SK-N-SH (cell line): Measurements from ENCODE around the gene ZNF561. TPM values are rescaled to one million over a fixed set of nuclear protein-coding genes. Genes with fewer than 3 reads are reported as not detected.

ENCODE experiments used
- CTCF ChIA-PET: fragments of 300-600, 350-600 bp; formaldehyde crosslinking; extraction: SDS; loops from one replicate; lab custom pipeline; 2021; lab: Yijun Ruan, JAX
- POLR2A ChIA-PET: fragments of 350-600 bp; sonication (Branson Sonifier 250); formaldehyde crosslinking; extraction: SDS; loops from one replicate; lab custom pipeline; 2020; ENCODE audit warnings: antibody characterized with exemption, inconsistent platforms; lab: Yijun Ruan, JAX
- DNase-seq: peaks from one replicate; pipeline ENCODE4 v3.0.0; 2012
- H2AFZ ChIP-seq: fragments of 200-600 bp; sonication (generic); 2 replicates; pipeline ENCODE4 v1.8.1; 2016; ENCODE audit warnings: antibody characterized with exemption, mild to moderate bottlenecking, low read depth
- H3F3A ChIP-seq: fragments of 200-600 bp; sonication (generic); replicated peaks from 2 replicates; pipeline ENCODE3; 2016; ENCODE audit warnings: antibody characterized with exemption, mild to moderate bottlenecking; ENCODE audit not compliant: insufficient read depth
- H3K27ac ChIP-seq, 2 experiments: fragments of 200-500 bp in 1 of 2; fragments of 200-600 bp in 1 of 2; sonication (Bioruptor generic) in 1 of 2; sonication (generic), shearing (Covaris generic) in 1 of 2; 2 replicates each; pipeline versions ENCODE4 v1.5.1 to v1.6.1; 2014 to 2016; ENCODE audit warnings: low read depth in 2 of 2, inconsistent platforms in 1 of 2, low read length in 1 of 2, mild to moderate bottlenecking in 1 of 2, mixed read lengths in 1 of 2
- H3K27me3 ChIP-seq: fragments of 200-600 bp; sonication (generic), shearing (Covaris generic); 2 replicates; pipeline ENCODE4 v1.6.1; 2016; ENCODE audit warnings: mixed run types; ENCODE audit not compliant: insufficient read depth
- H3K36me3 ChIP-seq, 2 experiments: fragments of 200-500 bp in 1 of 2; fragments of 200-600 bp in 1 of 2; sonication (Bioruptor generic) in 1 of 2; sonication (generic) in 1 of 2; replicated peaks in 1 of 2; 2 replicates each; pipeline versions ENCODE3 to v1.5.1; 2014 to 2016; ENCODE audit warnings: low read length in 1 of 2, mild to moderate bottlenecking in 1 of 2; ENCODE audit not compliant: insufficient read depth in 2 of 2, control insufficient read depth in 1 of 2
- H3K4me1 ChIP-seq, 2 experiments: fragments of 200-500 bp in 1 of 2; fragments of 200-600 bp in 1 of 2; sonication (Bioruptor generic) in 1 of 2; sonication (generic), shearing (Covaris generic) in 1 of 2; 2 replicates each; pipeline versions ENCODE4 v1.5.1 to v1.6.1; 2014 to 2016; ENCODE audit warnings: low read depth in 1 of 2, low read length in 1 of 2, mixed run types in 1 of 2; ENCODE audit not compliant: insufficient read depth in 2 of 2, control insufficient read depth in 1 of 2
- H3K4me2 ChIP-seq: fragments of 200-600 bp; sonication (generic), shearing (Covaris generic); 2 replicates; pipeline ENCODE4 v1.6.1; 2017; ENCODE audit warnings: mixed run types
- H3K4me3 ChIP-seq, 2 experiments: fragments of 200-500 bp in 1 of 2; fragments of 200-600 bp in 1 of 2; sonication (Bioruptor generic) in 1 of 2; sonication (generic), shearing (Covaris generic) in 1 of 2; 2 replicates each; pipeline versions ENCODE4 v1.5.1 to v1.8.1; 2014 to 2016; ENCODE audit warnings: low read depth in 2 of 2, inconsistent platforms in 1 of 2, low read length in 1 of 2, mild to moderate bottlenecking in 1 of 2, mixed read lengths in 1 of 2, moderate library complexity in 1 of 2
- H3K79me2 ChIP-seq: fragments of 200-600 bp; sonication (generic); 2 replicates; pipeline ENCODE4 v1.8.1; 2017; ENCODE audit warnings: mild to moderate bottlenecking; ENCODE audit not compliant: insufficient read depth
- H3K9ac ChIP-seq: fragments of 200-600 bp; sonication (generic); 2 replicates; pipeline ENCODE4 v1.6.1; 2017; ENCODE audit warnings: mixed run types
- H3K9me2 ChIP-seq: fragments of 200-600 bp; sonication (generic); 2 replicates; pipeline ENCODE4 v1.6.1; 2017; ENCODE audit warnings: mixed run types
- H3K9me3 ChIP-seq: fragments of 200-600 bp; sonication (generic); 2 replicates; pipeline ENCODE4 v1.6.1; 2017; ENCODE audit warnings: mixed run types, mild to moderate bottlenecking, moderate library complexity
- H4K20me1 ChIP-seq: fragments of 200-600 bp; sonication (generic); 2 replicates; pipeline ENCODE4 v1.6.1; 2017; ENCODE audit warnings: mild to moderate bottlenecking, mixed run types; ENCODE audit not compliant: insufficient read depth
- ELF1 ChIP-seq: IDR thresholded peaks from 2 replicates; pipeline ENCODE4 v1.4.0; 2012
- EP300 ChIP-seq, 2 experiments: IDR thresholded peaks; 2 replicates each; pipeline versions ENCODE4 v1.4.0 to v1.6.1; 2012; ENCODE audit warnings: borderline replicate concordance in 1 of 2, low read depth in 1 of 2, low read length in 1 of 2
- EZH2phosphoT487 ChIP-seq: fragments of 200-600 bp; sonication (generic); IDR thresholded peaks from 2 replicates; pipeline ENCODE4 v1.6.1; 2017; ENCODE audit warnings: low read depth, mixed run types, mild to moderate bottlenecking, antibody characterized with exemption, moderate library complexity, borderline replicate concordance
- FOXM1 ChIP-seq: IDR thresholded peaks from 2 replicates; pipeline ENCODE4 v1.4.0; 2012; ENCODE audit warnings: low read depth, mild to moderate bottlenecking
- GABPA ChIP-seq: IDR thresholded peaks from 2 replicates; pipeline ENCODE4 v1.4.0; 2012; ENCODE audit warnings: low read depth, mild to moderate bottlenecking
- IRF3 ChIP-seq: fragments of 150-350 bp; IDR thresholded peaks from 2 replicates; pipeline ENCODE4 v1.6.1; 2016; ENCODE audit warnings: mild to moderate bottlenecking, low read depth, low read length
- JUND ChIP-seq: IDR thresholded peaks from 2 replicates; pipeline ENCODE4 v1.4.0; 2012
- MEF2A ChIP-seq: IDR thresholded peaks from 2 replicates; pipeline ENCODE4 v1.4.0; 2012; ENCODE audit warnings: low read depth, borderline replicate concordance
- MXI1 ChIP-seq: IDR thresholded peaks from 2 replicates; pipeline ENCODE4 v1.6.1; 2012; ENCODE audit warnings: mild to moderate bottlenecking, low read depth, low read length, improper control_type of control experiment
- NFIC ChIP-seq: IDR thresholded peaks from 2 replicates; pipeline ENCODE4 v1.4.0; 2012; ENCODE audit warnings: borderline replicate concordance
- NRF1 ChIP-seq: IDR thresholded peaks from 2 replicates; pipeline ENCODE4 v1.6.1; 2012; ENCODE audit warnings: low read depth, mild to moderate bottlenecking, low read length
- RAD21 ChIP-seq: IDR thresholded peaks from 2 replicates; pipeline ENCODE4 v1.6.1; 2012; ENCODE audit warnings: mild to moderate bottlenecking, low read length
- RCOR1 ChIP-seq: fragments of 150-350 bp; IDR thresholded peaks from 2 replicates; pipeline ENCODE4 v1.6.1; 2017; ENCODE audit warnings: antibody characterized with exemption, low read length
- REST ChIP-seq: IDR thresholded peaks from 2 replicates; pipeline ENCODE4 v1.6.1; 2012; ENCODE audit warnings: mild to moderate bottlenecking, low read depth, low read length, moderate library complexity
- RFX5 ChIP-seq: IDR thresholded peaks from 2 replicates; pipeline ENCODE4 v1.6.1; 2012; ENCODE audit warnings: mild to moderate bottlenecking, improper control_type of control experiment, low read length
- TAF1 ChIP-seq: IDR thresholded peaks from 2 replicates; pipeline ENCODE4 v1.6.1; 2012; ENCODE audit warnings: low read depth, mild to moderate bottlenecking, low read length, moderate library complexity, borderline replicate concordance
- TCF12 ChIP-seq: IDR thresholded peaks from 2 replicates; pipeline ENCODE4 v1.4.0; 2012
- USF1 ChIP-seq: IDR thresholded peaks from 2 replicates; pipeline ENCODE4 v1.4.0; 2012; ENCODE audit warnings: low read depth, borderline replicate concordance
- USF2 ChIP-seq: fragments of 150-350 bp; IDR thresholded peaks from 2 replicates; pipeline ENCODE4 v1.6.1; 2017; ENCODE audit warnings: antibody characterized with exemption, low read length, low read depth, borderline replicate concordance
- YY1 ChIP-seq: IDR thresholded peaks from 2 replicates; pipeline ENCODE4 v1.4.0; 2012; ENCODE audit warnings: low read depth, mild to moderate bottlenecking
- ZBTB33 ChIP-seq: IDR thresholded peaks from 2 replicates; pipeline ENCODE4 v1.4.0; 2012; ENCODE audit warnings: low read depth, borderline replicate concordance
- WGBS: methylation state at CpG from one replicate; pipeline ENCODE4 v1.1.6; 2017; ENCODE audit warnings: low lambda C conversion rate; 5-methylcytosine and 5-hydroxymethylcytosine counted together
- polyA plus RNA-seq, 3 experiments: library from polyadenylated mRNA; depleted of rRNA; stranded (reverse); fragments of >200 nt; gene quantifications; 2 replicates each; pipeline ENCODE4 v1.2.3, GENCODE V29; 2012

The ZNF561 gene
- polyA plus RNA-seq, 1 of the 3 experiments (the other 2 are of a cell fraction) = 18.0 TPM

GRCh38 chr19:9641810-9642209, 20.8 kb upstream of the ZNF561 start (continued):
- TF ChIP-seq EZH2phosphoT487 (no peak), NFIC (no peak), RCOR1 (no peak)
- TF ChIP-seq, all 33 proteins: peak for 0

- POLR2A ChIA-PET = no interaction called here
Observed at GRCh38 chr19:9640956-9641355, 19.9 kb upstream of the ZNF561 start.

More at GRCh38 chr19:9640956-9641355, 19.9 kb upstream of the ZNF561 start:
- DNase-seq = no peak
- H3K79me2 ChIP-seq = no peaks in the 10 kb centered on the region
- peaks cover 13 to 15% of the 10 kb centered on the region in 2 experiments for H3K36me3 ChIP-seq
- H3K27me3 ChIP-seq = no peaks in the 10 kb centered on the region
- 38% methylated on average over 1 of the region's 1 CpG for WGBS
- H3K4me1 ChIP-seq = no peaks in the 10 kb centered on the region
- CTCF ChIA-PET = interaction anchor here (0.6 to 1.4 kb wide), 2 partner anchors 13 to 156 kb away, joined by 3 read pairs; no protein-coding TSS in a partner anchor
- H3K9me3 ChIP-seq = no peaks in the 10 kb centered on the region
- no peaks in the 10 kb centered on the region for H4K20me1 ChIP-seq
- TF ChIP-seq RFX5 (no peak), MEF2A (no peak), GABPA (no peak), RAD21 (no peak), EP300 (IDR thresholded peaks at IDR 0.05; ENCODE audit: borderline replicate concordance in 1 of 2, low read depth in 1 of 2, low read length in 1 of 2) (no peak), USF2 (no peak), JUND (no peak), TAF1 (no peak), FOXM1 (no peak), RCOR1 (no peak), ZBTB33 (no peak), NFIC (no peak), YY1 (no peak), REST (no peak), ELF1 (no peak), USF1 (no peak), NRF1 (no peak), IRF3 (no peak), MXI1 (no peak), TCF12 (no peak)
- no peak overlapping the region for H3K4me2 ChIP-seq
- no peak overlapping the region for H3K4me3 ChIP-seq
- H3K9ac ChIP-seq = no peak overlapping the region
- no peaks in the 10 kb centered on the region for H3F3A ChIP-seq
- H2AFZ ChIP-seq = no peak overlapping the region
- no peak overlapping the region for H3K27ac ChIP-seq
- H3K9me2 ChIP-seq = no peaks in the 10 kb centered on the region
